NCI-H460 (cell line): Measurements from ENCODE around the gene ZNF708. TPM values are rescaled to one million over a fixed set of nuclear protein-coding genes. Genes with fewer than 3 reads are reported as not detected.
"Not testable (repeated sequence)": the region's sequence is repeated elsewhere in the genome, so short reads cannot be mapped to it uniquely, and the experiment has no call there.

Experiments
- DNase-seq: peaks from one replicate; pipeline ENCODE4 v3.0.0-alpha.2; 2016; ENCODE audit warnings: low read depth; ENCODE audit errors: extremely low read depth
- polyA plus RNA-seq: library from polyadenylated mRNA; depleted of rRNA; stranded (reverse); fragments of >200 nt; gene quantifications from 2 replicates; pipeline ENCODE4 v1.2.3, GENCODE V29; 2014; cell fraction: nucleus; rRNA removed
- total RNA-seq: library from RNA; depleted of rRNA; stranded (reverse); fragments of >200 nt; shearing (Covaris generic); gene quantifications from 2 replicates; pipeline ENCODE4 v1.2.3, GENCODE V29; 2014; rRNA removed

The ZNF708 gene
- 3.7 and 6.6 TPM in 2 replicates for total RNA-seq
- 2.4 and 2.5 TPM in 2 replicates for polyA plus RNA-seq

- DNase-seq, result peak; percentile 87
Measured at GRCh38 chr19:21328885-21329605, at the start of gene ZNF708. Gene ZNF708 (minus strand): TSS chr19:21329410. CDS start chr19:21329212, 198 bp downstream.

- no peak for DNase-seq
Measured at GRCh38 chr19:21362291-21362690, 33.1 kb upstream of the ZNF708 start.

DNA sequence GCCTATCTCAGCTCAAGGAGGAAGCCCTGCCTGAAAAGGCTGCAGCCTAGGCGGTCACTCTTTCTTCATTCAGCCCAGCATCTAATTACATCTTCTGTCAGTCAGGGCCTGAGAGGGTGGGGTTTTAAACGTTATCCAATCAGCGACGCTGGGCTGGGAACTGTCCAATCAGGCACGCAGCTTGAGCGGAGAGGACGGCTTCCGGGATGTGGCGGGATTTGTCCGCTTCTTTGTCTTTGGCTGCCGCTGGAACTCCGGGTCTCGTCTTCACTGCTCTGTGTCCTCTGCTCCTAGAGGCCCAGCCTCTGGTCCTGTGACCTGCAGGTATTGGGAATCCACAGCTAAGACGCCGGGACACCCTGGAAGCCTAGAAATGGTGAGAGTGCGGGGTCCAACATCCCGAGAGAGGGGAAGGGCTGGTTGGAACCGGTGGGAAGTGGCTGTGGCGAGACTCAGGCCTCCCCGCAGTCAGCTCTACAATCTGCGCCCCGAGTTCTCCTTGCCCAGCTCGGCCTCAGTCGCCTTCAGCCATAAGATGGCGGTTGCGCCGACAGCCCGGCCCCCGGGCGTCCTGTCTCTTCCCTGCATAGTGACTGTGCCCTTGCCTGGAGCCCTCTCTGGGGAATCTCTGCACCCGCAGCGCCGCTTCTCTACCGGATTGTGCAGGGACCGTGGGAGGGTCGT lies 29.7 kb upstream of the ZNF708 start, which contains the start of gene ZNF738:
Gene ZNF738 (plus strand): TSS at position 233 of the 684 bp plus-strand sequence. CDS start 141 bp downstream, at position 374.
- peak; percentile 84 for DNase-seq

DNA sequence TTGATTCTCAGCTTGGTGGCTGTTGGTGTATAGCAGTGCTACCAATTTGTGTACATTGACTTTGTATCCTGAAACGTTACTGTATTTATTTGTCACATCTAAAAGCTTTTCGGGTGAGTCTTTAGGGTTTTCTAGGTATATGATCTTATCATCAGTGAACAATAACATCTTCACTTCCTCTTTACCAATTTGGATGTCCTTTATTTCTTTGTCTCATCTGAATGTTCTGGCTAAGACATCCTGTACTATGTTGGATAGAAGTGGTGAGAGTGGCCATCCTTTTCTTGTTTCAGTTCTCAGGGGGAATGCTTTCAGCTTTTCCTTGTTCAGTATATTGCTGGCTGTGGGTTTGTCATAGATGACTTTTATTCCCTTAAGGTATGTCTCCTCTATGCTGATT lies 23.6 kb upstream of the ZNF708 start:
- DNase-seq, result no peak

GRCh38 chr19:21344841-21345240 lies 15.6 kb upstream of the ZNF708 start:
- not testable (repeated sequence) for DNase-seq

GRCh38 chr19:21335721-21336120 lies 6.5 kb upstream of the ZNF708 start:
- no peak for DNase-seq

GRCh38 chr19:21328406-21328805 lies 804 bp downstream of the ZNF708 start:
- no peak for DNase-seq

DNA sequence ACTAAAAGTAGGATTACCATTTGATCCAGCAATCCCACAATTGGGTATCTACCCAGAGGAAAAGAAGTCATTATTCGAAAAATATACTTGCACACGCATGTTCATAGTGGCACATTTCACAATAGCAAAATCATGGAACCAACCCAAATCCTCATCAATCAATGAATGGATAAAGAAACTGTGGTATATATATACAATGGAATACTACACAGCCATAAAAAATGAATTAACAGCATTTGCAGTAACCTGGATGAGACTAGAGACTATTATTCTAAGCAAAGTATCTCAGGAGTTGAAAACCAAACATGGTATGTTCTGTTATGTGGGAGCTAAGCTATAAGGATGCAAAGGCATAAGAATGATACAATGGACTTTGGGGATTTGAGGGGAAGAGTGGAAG lies 3.0 kb downstream of the ZNF708 start:
- no peak for DNase-seq

- DNase-seq, result no peak
Measured at GRCh38 chr19:21323000-21323399, 6.2 kb downstream of the ZNF708 start.

GRCh38 chr19:21322528-21322927 lies 6.7 kb downstream of the ZNF708 start:
- no peak for DNase-seq

GRCh38 chr19:21321996-21322395 lies 7.2 kb downstream of the ZNF708 start:
- no peak for DNase-seq

- DNase-seq, result no peak
Measured at GRCh38 chr19:21321134-21321533, 8.1 kb downstream of the ZNF708 start.

DNA sequence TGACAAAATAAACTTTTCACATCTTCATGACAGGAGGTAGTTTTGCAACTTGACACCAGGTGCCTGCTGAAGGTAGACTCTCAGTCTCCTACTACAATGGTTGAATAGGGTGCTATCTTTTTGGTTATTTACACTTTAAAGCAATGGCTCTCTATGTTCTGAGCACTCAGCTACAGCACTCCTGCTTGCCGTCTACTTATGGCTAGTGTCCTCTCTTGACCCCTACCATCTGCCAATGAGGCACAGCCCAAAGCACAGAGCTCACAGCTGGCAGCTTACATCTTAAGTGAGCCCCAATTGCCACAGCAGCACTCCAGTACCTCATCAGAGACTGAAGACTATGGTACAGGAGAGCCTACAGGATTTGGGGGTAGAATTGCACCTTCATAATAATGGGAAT lies 11.4 kb downstream of the ZNF708 start:
- DNase-seq, result no peak

- no peak for DNase-seq
Measured at GRCh38 chr19:21314676-21315075, 14.5 kb downstream of the ZNF708 start.

DNA sequence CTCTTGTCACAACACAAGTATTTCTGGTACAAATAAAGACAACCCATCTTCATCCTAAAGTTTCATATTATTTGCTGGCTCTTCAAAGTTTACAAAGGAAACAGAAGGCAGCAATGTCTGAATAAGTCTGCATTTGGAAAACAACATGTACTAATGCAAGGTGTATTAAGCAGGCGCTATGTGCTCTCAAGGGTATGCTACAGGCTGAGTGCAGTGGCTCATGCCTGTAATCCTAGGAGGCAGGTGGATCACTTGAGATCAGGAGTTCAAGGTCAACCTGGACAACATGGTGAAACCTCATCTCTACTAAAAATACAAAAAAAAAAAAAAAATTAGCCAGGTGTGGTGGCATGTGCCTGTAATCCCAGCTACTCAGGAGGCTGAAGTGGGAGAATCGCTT lies 16.4 kb downstream of the ZNF708 start:
- not testable (repeated sequence) for DNase-seq

GRCh38 chr19:21308773-21309172 lies 20.4 kb downstream of the ZNF708 start:
- DNase-seq, result no peak

DNA sequence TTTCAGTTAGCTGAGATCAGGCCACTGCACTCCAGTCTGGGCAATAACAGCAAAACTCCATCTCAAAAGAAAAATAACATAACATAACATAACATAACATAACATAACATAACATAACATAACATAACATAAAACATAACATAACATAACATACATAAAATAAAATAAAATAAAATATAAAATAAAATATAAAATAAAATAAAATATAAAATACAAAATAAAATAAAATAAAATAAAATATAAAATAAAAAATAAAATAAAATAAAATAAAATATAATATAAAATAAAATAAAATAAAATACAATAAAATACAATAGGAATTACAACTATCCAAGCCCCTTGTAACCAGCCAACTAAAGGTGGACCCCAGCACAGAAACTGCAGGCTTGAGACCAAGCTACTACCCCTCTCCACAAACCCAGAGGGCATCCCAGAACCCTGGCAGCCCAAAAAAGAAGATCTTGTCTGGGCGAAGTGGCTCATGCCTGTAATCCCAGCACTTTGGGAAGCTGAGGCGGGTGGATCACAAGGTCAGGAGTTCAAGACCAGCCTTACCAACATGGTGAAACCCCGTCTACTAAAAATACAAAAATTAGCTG lies 22.2 kb downstream of the ZNF708 start:
- DNase-seq, result not testable (repeated sequence)

DNA sequence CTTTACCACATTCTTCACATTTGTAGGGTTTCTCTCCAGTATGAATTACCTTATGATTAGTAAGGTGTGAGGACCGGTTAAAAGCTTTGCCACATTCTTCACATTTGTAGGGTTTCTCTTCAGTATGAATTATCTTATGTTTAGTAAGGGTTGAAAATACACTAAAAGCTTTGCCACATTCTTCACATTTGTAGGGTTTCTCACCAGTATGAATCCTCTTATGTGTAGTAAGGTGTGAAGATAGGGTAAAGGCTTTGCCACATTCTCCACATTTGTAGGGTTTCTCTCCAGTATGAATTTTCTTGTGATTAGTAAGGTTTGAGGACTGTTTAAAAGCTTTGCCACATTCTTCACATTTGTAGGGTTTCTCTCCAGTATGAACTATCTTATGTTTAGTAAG lies 35.4 kb downstream of the ZNF708 start:
- not testable (repeated sequence) for DNase-seq

- no peak for DNase-seq
Measured at GRCh38 chr19:21269813-21270212, 59.4 kb downstream of the ZNF708 start.

- no peak for DNase-seq
Measured at GRCh38 chr19:21264891-21265290, 64.3 kb downstream of the ZNF708 start.

GRCh38 chr19:21264416-21264815 lies 64.8 kb downstream of the ZNF708 start:
- DNase-seq, result no peak
